Measurements from ENCODE around the gene OR2G3. TPM values are rescaled to one million over a fixed set of nuclear protein-coding genes. Genes with fewer than 3 reads are reported as not detected.

OR2G3 gene
- total and polyA plus RNA-seq, 11 donors, result not detected

DNA sequence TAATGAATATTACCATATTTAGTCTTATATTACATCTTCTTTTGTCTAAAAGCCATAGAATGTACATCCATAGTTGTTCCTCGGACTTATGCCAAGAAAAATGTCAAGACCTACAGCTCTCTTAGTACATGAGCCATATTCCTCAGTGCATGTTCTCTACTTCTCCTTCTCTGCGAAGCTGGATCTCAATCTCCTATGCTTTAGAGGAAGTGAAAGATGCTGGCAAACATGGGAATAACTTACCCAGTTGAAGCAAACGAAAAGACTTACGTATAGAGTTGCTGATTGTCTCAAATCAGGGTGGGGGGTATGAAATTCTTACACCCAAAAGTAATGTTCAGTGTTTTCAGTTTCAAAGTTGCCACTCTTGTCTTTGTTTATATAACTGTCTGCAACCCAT, 41.5 kb downstream of the OR2G3 start:
- Histone ChIP-seq H3K36me3 (no peaks in the 10 kb centered on the region), H3K27ac (no peak overlapping the region), H3K4me1 (no peaks in the 10 kb centered on the region), H3K9me3 (peaks cover 0 to 2% (median 0%) of the 10 kb centered on the region in 12 donors), H3K4me3 (no peak overlapping the region), H3K27me3 (no peaks in the 10 kb centered on the region)
- DNase-seq (no peak), ATAC-seq (no peak)
- intact Hi-C loops (cut with DNase I), result no loop called here
- TF ChIP-seq POLR2A (IDR thresholded peaks at IDR 0.05), result no peak
- TF ChIP-seq, protein P1, sequence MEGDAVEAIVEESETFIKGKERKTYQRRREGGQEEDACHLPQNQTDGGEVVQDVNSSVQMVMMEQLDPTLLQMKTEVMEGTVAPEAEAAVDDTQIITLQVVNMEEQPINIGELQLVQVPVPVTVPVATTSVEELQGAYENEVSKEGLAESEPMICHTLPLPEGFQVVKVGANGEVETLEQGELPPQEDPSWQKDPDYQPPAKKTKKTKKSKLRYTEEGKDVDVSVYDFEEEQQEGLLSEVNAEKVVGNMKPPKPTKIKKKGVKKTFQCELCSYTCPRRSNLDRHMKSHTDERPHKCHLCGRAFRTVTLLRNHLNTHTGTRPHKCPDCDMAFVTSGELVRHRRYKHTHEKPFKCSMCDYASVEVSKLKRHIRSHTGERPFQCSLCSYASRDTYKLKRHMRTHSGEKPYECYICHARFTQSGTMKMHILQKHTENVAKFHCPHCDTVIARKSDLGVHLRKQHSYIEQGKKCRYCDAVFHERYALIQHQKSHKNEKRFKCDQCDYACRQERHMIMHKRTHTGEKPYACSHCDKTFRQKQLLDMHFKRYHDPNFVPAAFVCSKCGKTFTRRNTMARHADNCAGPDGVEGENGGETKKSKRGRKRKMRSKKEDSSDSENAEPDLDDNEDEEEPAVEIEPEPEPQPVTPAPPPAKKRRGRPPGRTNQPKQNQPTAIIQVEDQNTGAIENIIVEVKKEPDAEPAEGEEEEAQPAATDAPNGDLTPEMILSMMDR (IDR thresholded peaks at IDR 0.05), result no peak
- WGBS, 4 donors, result 76 to 88% (median 81%) methylated on average over 4 of the region's 4 CpGs

DNA sequence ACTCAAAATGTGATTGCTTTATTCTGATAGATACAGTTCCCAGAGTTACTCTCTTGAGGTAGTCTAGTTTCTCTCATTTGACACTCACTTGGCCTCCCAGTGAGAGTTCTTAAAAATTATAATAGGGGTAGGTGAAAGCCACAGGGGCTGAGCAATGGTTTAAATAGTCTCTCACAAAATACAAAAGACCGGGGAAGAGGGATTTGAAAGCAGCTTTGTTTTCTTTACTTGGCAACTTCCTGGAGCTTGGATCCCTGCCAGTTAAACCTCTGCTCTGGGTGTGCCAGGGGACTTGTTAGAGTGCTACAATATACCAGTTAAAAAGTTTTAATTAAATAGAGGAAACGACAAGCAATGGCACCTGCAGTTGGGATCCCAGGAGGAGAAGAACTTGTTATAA, 42.5 kb downstream of the OR2G3 start:
- no peaks in the 10 kb centered on the region for H3K36me3 ChIP-seq
- H3K9me3 ChIP-seq, result peaks cover 0 to 2% (median 0%) of the 10 kb centered on the region in 12 donors
- WGBS, 4 donors, result 7 to 12% (median 9%) methylated on average over 2 of the region's 2 CpGs
- no peak for ATAC-seq
- intact Hi-C loops (cut with DNase I), result no loop called here
- no peaks in the 10 kb centered on the region for H3K4me1 ChIP-seq
- TF ChIP-seq, protein P1 (IDR thresholded peaks at IDR 0.05), result no peak
- TF ChIP-seq POLR2A (IDR thresholded peaks at IDR 0.05), result no peak
- no peak for DNase-seq
- H3K27ac ChIP-seq, result no peak overlapping the region
- no peaks in the 10 kb centered on the region for H3K27me3 ChIP-seq
- H3K4me3 ChIP-seq, result no peak overlapping the region

DNA sequence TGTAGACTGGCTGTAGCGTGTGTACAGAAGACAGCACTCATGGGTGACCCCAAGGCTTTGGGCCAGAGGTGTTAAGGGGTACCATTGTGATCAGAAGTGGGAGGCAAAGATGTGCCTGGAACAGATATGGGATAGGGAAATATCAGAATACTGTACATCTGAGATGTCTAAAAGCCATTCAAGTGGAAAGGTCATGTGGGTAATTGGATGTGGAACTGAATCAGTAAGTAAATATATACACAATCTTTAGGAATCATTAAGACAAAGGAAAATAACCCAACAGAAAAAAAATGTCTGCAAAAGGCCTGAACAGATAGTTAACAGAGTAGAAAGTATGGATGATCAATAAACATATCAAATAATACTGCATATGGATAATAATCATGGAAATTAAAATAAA, 47.7 kb downstream of the OR2G3 start:
- WGBS, 4 donors, result 72 to 91% (median 78%) methylated on average over 1 of the region's 1 CpG
- H3K9me3 ChIP-seq, result no peaks in the 10 kb centered on the region
- intact Hi-C loops (cut with DNase I), result no loop called here
- H3K4me1 ChIP-seq, result no peaks in the 10 kb centered on the region
- no peak overlapping the region for H3K27ac ChIP-seq
- ATAC-seq, result no peak
- H3K36me3 ChIP-seq, result no peaks in the 10 kb centered on the region
- H3K27me3 ChIP-seq, result no peaks in the 10 kb centered on the region
- DNase-seq, result no peak
- TF ChIP-seq, protein P1 (IDR thresholded peaks at IDR 0.05), result no peak
- no peak for TF ChIP-seq POLR2A (IDR thresholded peaks at IDR 0.05)
- no peak overlapping the region for H3K4me3 ChIP-seq

Other genes with a start within 250 kb of the OR2G3 start
- gene NLRP3, start 189.4 kb upstream of the OR2G3 start, total RNA-seq, result 1 to 10 TPM in 3 of 9 donors, under 1 TPM in 6; 0.40 to 8.3 (median 0.60) TPM
- under 1 TPM; 0.19 to 0.64 TPM for gene NLRP3, start 189.4 kb upstream of the OR2G3 start, polyA plus RNA-seq
- not detected for gene OR2B11, start 147.5 kb upstream of the OR2G3 start, total RNA-seq
- not detected for gene OR2B11, start 147.5 kb upstream of the OR2G3 start, polyA plus RNA-seq
- under 1 TPM in 1 of 9 donors, not detected in 8; 0.04 TPM for gene OR2C3, start 69.1 kb upstream of the OR2G3 start, total RNA-seq
- gene OR2C3, start 69.1 kb upstream of the OR2G3 start, polyA plus RNA-seq, result not detected
- gene GCSAML, start 56.5 kb upstream of the OR2G3 start, total RNA-seq, result under 1 TPM in 4 of 9 donors, not detected in 5; 0.06 to 0.34 (median 0.07) TPM
- under 1 TPM in 1 of 2 donors, not detected in 1; 0.04 TPM for gene GCSAML, start 56.5 kb upstream of the OR2G3 start, polyA plus RNA-seq
- not detected for gene OR2G2, start 17.2 kb upstream of the OR2G3 start, total RNA-seq
- gene OR2G2, start 17.2 kb upstream of the OR2G3 start, polyA plus RNA-seq, result not detected
- not detected for gene OR13G1, start 74.2 kb downstream of the OR2G3 start, total RNA-seq
- gene OR13G1, start 74.2 kb downstream of the OR2G3 start, polyA plus RNA-seq, result not detected
- gene OR6F1, start 111.1 kb downstream of the OR2G3 start, total RNA-seq, result not detected
- not detected for gene OR6F1, start 111.1 kb downstream of the OR2G3 start, polyA plus RNA-seq
- not detected for gene OR14K1, start 133.0 kb downstream of the OR2G3 start, total RNA-seq
- not detected for gene OR14K1, start 133.0 kb downstream of the OR2G3 start, polyA plus RNA-seq
- not detected for gene OR14A2, start 142.6 kb downstream of the OR2G3 start, total RNA-seq
- not detected for gene OR14A2, start 142.6 kb downstream of the OR2G3 start, polyA plus RNA-seq
- gene OR1C1, start 155.0 kb downstream of the OR2G3 start, total RNA-seq, result not detected
- not detected for gene OR1C1, start 155.0 kb downstream of the OR2G3 start, polyA plus RNA-seq
- not detected for gene OR14A16, start 218.5 kb downstream of the OR2G3 start, total RNA-seq
- not detected for gene OR14A16, start 218.5 kb downstream of the OR2G3 start, polyA plus RNA-seq
- gene OR11L1, start 236.3 kb downstream of the OR2G3 start, total RNA-seq, result not detected
- gene OR11L1, start 236.3 kb downstream of the OR2G3 start, polyA plus RNA-seq, result not detected

Measured in heart left ventricle (tissue), 16 donors.